ENCODE data around the gene OR3A2. TPM values are rescaled to one million over a fixed set of nuclear protein-coding genes. Genes with fewer than 3 reads are reported as not detected.
"Not testable (repeated sequence)": the region's sequence is repeated elsewhere in the genome, so short reads cannot be mapped to it uniquely, and the experiment has no call there.

OR3A2 gene
- total RNA-seq = 1 to 10 TPM; 7.2 to 8.3 TPM

- Mint-ChIP-seq H3K36me3 (peaks cover 9% of the 10 kb centered on the region), H3K4me3 (peak within 1 kb of the TSS; percentile 83), H3K4me1 (no peaks in the 10 kb centered on the region), H3K27me3 (peaks cover 40% of the 10 kb centered on the region), H3K27ac (peak within 1 kb of the TSS; percentile 86), H3K9me3 (peaks cover 2% of the 10 kb centered on the region)
- peak; percentile 73 for DNase-seq
Observed at GRCh38 chr17:3385869-3386816, at the start of gene OR3A2. TSS of gene OR3A2 (minus strand) at chr17:3386308.

- Mint-ChIP-seq H3K9me3 (peaks cover 5% of the 10 kb centered on the region), H3K4me3 (no peak within 1 kb of the TSS), H3K4me1 (no peaks in the 10 kb centered on the region), H3K27me3 (peaks cover 31% of the 10 kb centered on the region), H3K36me3 (no peaks in the 10 kb centered on the region), H3K27ac (no peak within 1 kb of the TSS)
- no peak for DNase-seq
Observed at GRCh38 chr17:3433741-3434140, 47.6 kb upstream of the OR3A2 start, which contains the start of gene OR1E2. TSS of gene OR1E2 (minus strand) at chr17:3433841. CDS start at chr17:3433841, 0 bp downstream.

GRCh38 chr17:3433215-3433614, 47.1 kb upstream of the OR3A2 start:
- DNase-seq = peak; percentile 3
- H3K4me1 Mint-ChIP-seq, H3K36me3 Mint-ChIP-seq, H3K4me3 Mint-ChIP-seq, H3K9me3 Mint-ChIP-seq, H3K27ac Mint-ChIP-seq: not testable (repeated sequence)
- H3K27me3 Mint-ChIP-seq = peaks cover 31% of the 10 kb centered on the region

- Mint-ChIP-seq H3K27me3 (peaks cover 18% of the 10 kb centered on the region), H3K9me3 (peaks cover 3% of the 10 kb centered on the region), H3K27ac (no peak overlapping the region), H3K4me1 (no peaks in the 10 kb centered on the region), H3K4me3 (no peak overlapping the region), H3K36me3 (no peaks in the 10 kb centered on the region)
- DNase-seq = no peak
Observed at GRCh38 chr17:3418222-3418621, 32.1 kb upstream of the OR3A2 start.

GRCh38 chr17:3415610-3416009, 29.5 kb upstream of the OR3A2 start:
- DNase-seq = no peak
- peaks cover 3% of the 10 kb centered on the region for H3K9me3 Mint-ChIP-seq
- H3K36me3 Mint-ChIP-seq = no peaks in the 10 kb centered on the region
- peaks cover 2% of the 10 kb centered on the region for H3K4me1 Mint-ChIP-seq
- no peak overlapping the region for H3K27ac Mint-ChIP-seq
- peaks cover 29% of the 10 kb centered on the region for H3K27me3 Mint-ChIP-seq
- H3K4me3 Mint-ChIP-seq = no peak overlapping the region

GRCh38 chr17:3412216-3412615, 26.1 kb upstream of the OR3A2 start:
- not testable (repeated sequence) for H3K36me3 Mint-ChIP-seq, H3K4me1 Mint-ChIP-seq, DNase-seq, H3K4me3 Mint-ChIP-seq, H3K27ac Mint-ChIP-seq
- Mint-ChIP-seq H3K9me3 (peaks cover 11% of the 10 kb centered on the region), H3K27me3 (peaks cover 41% of the 10 kb centered on the region)

- H3K36me3 Mint-ChIP-seq = no peaks in the 10 kb centered on the region
- DNase-seq = no peak
- peaks cover 2% of the 10 kb centered on the region for H3K4me1 Mint-ChIP-seq
Observed at GRCh38 chr17:3411070-3411469, 25.0 kb upstream of the OR3A2 start, which contains the start of gene OR3A3. TSS of gene OR3A3 (plus strand) at chr17:3411370.

GRCh38 chr17:3403856-3404255, 17.7 kb upstream of the OR3A2 start:
- not testable (repeated sequence) for H3K27ac Mint-ChIP-seq, DNase-seq, H3K4me1 Mint-ChIP-seq, H3K36me3 Mint-ChIP-seq, H3K4me3 Mint-ChIP-seq
- Mint-ChIP-seq H3K27me3 (peaks cover 18% of the 10 kb centered on the region), H3K9me3 (peaks cover 16% of the 10 kb centered on the region)

More at GRCh38 chr17:3411070-3411469, 25.0 kb upstream of the OR3A2 start, which contains the start of gene OR3A3:
- Mint-ChIP-seq H3K4me3 (no peak within 1 kb of the TSS), H3K9me3 (peaks cover 19% of the 10 kb centered on the region), H3K27me3 (peaks cover 44% of the 10 kb centered on the region), H3K27ac (no peak within 1 kb of the TSS)

- Mint-ChIP-seq H3K27ac (no peak overlapping the region), H3K36me3 (no peaks in the 10 kb centered on the region), H3K27me3 (peaks cover 15% of the 10 kb centered on the region), H3K4me1 (no peaks in the 10 kb centered on the region), H3K9me3 (peaks cover 7% of the 10 kb centered on the region), H3K4me3 (no peak overlapping the region)
- no peak for DNase-seq
Observed at GRCh38 chr17:3401786-3402185, 15.7 kb upstream of the OR3A2 start.

GRCh38 chr17:3400055-3400454, 13.9 kb upstream of the OR3A2 start:
- Mint-ChIP-seq H3K4me1 (no peaks in the 10 kb centered on the region), H3K4me3 (no peak overlapping the region), H3K36me3 (no peaks in the 10 kb centered on the region), H3K27ac (no peak overlapping the region), H3K9me3 (no peaks in the 10 kb centered on the region), H3K27me3 (peaks cover 12% of the 10 kb centered on the region)
- no peak for DNase-seq

GRCh38 chr17:3398310-3398709, 12.2 kb upstream of the OR3A2 start, which contains the start of gene OR1E1:
TSS of gene OR1E1 (minus strand) at chr17:3398410. CDS start at chr17:3398410, 0 bp downstream.
- peaks cover 17% of the 10 kb centered on the region for H3K27me3 Mint-ChIP-seq
- no peak for DNase-seq
- no peaks in the 10 kb centered on the region for H3K9me3 Mint-ChIP-seq
- no peak within 1 kb of the TSS for H3K4me3 Mint-ChIP-seq
- no peak within 1 kb of the TSS for H3K27ac Mint-ChIP-seq
- no peaks in the 10 kb centered on the region for H3K36me3 Mint-ChIP-seq
- H3K4me1 Mint-ChIP-seq = no peaks in the 10 kb centered on the region

- H3K36me3 Mint-ChIP-seq, DNase-seq, H3K27ac Mint-ChIP-seq, H3K4me3 Mint-ChIP-seq, H3K9me3 Mint-ChIP-seq, H3K4me1 Mint-ChIP-seq: not testable (repeated sequence)
- peaks cover 17% of the 10 kb centered on the region for H3K27me3 Mint-ChIP-seq
Observed at GRCh38 chr17:3397801-3398200, 11.7 kb upstream of the OR3A2 start.

GRCh38 chr17:3389791-3390190, 3.7 kb upstream of the OR3A2 start:
- no peaks in the 10 kb centered on the region for H3K4me1 Mint-ChIP-seq
- peaks cover 2% of the 10 kb centered on the region for H3K9me3 Mint-ChIP-seq
- H3K27ac Mint-ChIP-seq = no peak overlapping the region
- H3K27me3 Mint-ChIP-seq = peaks cover 33% of the 10 kb centered on the region
- H3K4me3 Mint-ChIP-seq = no peak overlapping the region
- no peak for DNase-seq
- H3K36me3 Mint-ChIP-seq = peaks cover 4% of the 10 kb centered on the region

- Mint-ChIP-seq H3K4me1 (no peaks in the 10 kb centered on the region), H3K36me3 (peaks cover 34% of the 10 kb centered on the region), H3K27me3 (peaks cover 28% of the 10 kb centered on the region), H3K4me3 (no peak overlapping the region), H3K9me3 (no peaks in the 10 kb centered on the region), H3K27ac (no peak overlapping the region)
- no peak for DNase-seq
Observed at GRCh38 chr17:3381957-3382356, 4.2 kb downstream of the OR3A2 start.

- H3K27me3 Mint-ChIP-seq = peaks cover 11% of the 10 kb centered on the region
- peaks cover 40% of the 10 kb centered on the region for H3K36me3 Mint-ChIP-seq
- no peak for DNase-seq
- H3K27ac Mint-ChIP-seq = no peak overlapping the region
- H3K4me3 Mint-ChIP-seq = no peak overlapping the region
- no peaks in the 10 kb centered on the region for H3K4me1 Mint-ChIP-seq
- peaks cover 16% of the 10 kb centered on the region for H3K9me3 Mint-ChIP-seq
Observed at GRCh38 chr17:3378321-3378720, 7.8 kb downstream of the OR3A2 start.

- H3K4me3 Mint-ChIP-seq, H3K4me1 Mint-ChIP-seq, H3K27ac Mint-ChIP-seq, DNase-seq, H3K27me3 Mint-ChIP-seq, H3K36me3 Mint-ChIP-seq: not testable (repeated sequence)
- peaks cover 33% of the 10 kb centered on the region for H3K9me3 Mint-ChIP-seq
Observed at GRCh38 chr17:3371167-3371566, 14.9 kb downstream of the OR3A2 start.

Data from activated naive CD8-positive, alpha-beta T cell treated with anti-CD3 and anti-CD28 coated beads for 36 hours (primary cell).